HG02870 (cell line): ENCODE results near the gene PCDH19.
A peak's percentile ranks its signal among the peaks of the same experiment; 100 is the strongest.

Source experiments
- ATAC-seq: cut with Tn5 transposase; IDR thresholded peaks from one replicate; pipeline ENCODE4 v1.9.1; 2021; ENCODE audit warnings: mild to moderate bottlenecking, moderate library complexity; ENCODE audit not compliant: unreplicated experiment

PCDH19 gene

DNA sequence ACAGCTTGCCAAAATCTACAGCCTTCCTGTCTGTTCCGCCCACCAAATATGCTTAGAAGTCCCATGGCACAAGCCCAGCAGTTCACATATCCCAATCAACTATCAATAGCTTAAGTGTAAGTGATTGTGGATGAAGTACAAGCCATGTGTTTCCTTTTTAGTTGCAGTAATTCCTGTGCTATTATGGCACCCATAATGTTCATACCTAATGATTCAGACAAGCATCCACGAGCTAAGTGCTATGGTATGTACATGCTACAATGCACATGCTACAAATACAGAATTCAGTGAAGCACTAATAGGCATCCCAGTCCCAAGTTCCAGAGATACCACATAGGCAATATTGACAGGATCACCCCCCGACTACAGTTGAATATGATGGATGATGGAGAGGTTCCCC lies 94.5 kb downstream of the PCDH19 start:
- no peak for ATAC-seq

DNA sequence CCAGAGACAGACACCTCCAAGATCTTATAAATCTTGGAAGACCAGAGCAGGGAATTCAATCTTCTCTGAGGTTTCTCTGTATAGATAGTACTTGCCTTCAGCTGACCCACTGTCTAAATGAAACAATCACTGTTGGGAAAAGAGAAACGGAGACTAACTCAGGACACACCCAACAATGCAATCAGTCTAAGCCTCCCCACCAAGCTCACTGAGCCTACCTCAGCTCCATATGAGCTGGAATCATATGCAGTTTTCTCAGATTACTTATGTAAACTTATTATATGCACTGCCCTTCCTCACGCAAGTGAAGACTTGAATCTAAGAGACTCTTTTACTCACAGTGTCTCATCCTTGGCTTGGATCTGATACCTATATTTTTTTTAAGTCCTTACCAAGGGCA lies 110.5 kb downstream of the PCDH19 start:
- ATAC-seq = no peak

DNA sequence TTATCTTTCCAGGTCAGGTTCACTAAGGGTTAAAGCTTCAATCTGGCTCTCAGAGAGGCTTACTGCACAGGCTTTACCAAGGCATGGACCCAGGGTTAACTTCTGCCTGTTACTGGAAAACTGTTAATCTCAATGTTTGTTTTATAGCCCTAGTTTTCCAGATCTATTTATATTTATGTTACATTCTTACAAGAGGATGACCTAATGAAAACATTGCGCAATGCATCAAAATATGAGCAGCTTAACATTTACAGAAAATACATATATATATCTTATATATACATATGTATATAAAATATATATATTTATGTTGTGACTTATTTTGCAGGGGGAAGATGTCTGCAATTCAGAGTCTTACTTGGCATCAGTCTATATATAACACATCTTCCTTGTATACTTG lies 112.3 kb downstream of the PCDH19 start:
- no peak for ATAC-seq

DNA sequence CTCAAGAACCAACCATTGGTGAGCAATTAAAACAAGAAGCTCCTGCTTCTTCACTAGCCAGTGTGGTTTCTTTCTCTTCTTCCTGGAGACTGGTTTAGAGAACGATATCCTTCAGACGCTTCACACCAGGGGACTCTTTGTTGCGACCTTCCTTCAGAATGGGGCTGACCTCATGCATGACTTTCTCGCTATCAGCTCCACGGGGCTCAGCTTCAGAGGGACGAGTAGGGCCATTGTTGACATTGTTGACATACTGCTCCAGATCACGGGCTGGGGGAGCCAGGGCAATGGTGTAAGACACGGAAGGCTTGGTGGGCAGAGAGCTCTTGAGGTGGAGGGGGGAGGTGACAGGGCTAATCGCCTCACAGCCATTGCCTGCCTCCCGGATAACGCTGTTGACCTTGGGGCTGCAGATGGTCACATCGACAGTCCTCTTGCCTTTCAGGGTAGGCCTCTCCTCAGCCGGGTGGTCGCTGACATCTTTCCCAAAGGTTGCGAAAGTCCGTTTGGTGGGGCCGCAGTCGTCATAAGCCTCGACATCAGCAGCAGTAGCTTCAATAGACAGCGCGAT lies 113.8 kb downstream of the PCDH19 start:
- ATAC-seq = no peak

DNA sequence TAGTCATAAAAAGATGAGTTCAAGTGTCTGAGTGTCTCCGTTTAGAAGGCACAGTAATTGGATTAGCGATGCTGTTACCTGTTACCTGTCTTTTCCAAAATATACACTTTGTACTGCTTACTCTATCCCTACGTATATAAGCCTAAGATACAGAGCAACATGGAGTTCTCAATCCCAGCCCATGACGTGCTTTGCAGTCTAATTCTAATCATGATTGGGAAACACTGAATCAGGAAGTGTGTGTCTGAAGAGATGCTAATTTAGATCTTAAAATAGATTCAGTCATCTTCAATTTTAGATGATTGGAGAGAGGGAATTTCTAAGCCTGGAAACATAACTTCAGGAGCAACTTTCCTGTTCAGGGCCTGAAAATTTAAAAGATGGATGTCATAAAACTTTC lies 115.1 kb downstream of the PCDH19 start:
- no peak for ATAC-seq

DNA sequence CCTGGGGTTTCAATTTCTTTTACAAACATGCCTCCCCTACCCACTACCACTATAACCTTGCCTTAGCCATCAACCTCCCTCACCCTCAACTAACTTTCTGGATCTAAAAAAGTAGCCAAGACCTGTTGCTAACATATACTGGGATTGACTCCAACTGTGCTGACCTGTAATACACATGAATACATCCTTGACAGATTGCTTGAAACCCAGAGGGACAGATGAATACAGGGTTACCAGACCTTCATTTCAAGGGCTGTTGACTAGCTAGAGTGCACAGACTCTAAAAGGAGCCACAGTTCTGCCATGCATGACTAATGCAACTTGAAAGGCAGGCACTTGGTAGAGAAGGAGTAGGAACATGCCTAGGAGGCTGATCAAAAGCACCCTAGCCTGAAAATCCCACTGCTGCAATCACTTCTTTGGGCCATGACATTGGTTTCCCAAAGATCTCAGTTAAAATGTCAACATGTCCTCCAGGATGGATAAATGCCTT lies 121.0 kb downstream of the PCDH19 start:
- no peak for ATAC-seq

DNA sequence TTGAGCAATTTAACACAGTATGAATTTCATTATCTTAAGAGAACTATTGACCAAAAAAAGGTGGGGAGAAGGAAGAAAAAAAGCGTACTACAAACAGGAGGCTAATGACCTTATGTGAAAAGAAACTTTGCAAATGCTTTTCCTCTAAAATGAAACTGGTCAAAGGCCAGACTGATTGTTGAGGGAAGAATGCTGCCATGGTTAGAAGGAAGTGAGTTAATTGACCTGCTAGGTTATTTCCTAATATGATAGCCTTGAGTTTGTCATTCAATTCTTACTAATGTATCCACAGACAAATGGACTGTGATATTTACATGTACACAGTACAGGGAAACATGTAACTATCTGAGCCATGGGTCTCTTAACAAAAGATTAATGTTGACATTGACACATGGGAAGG lies 132.8 kb downstream of the PCDH19 start:
- ATAC-seq = no peak

DNA sequence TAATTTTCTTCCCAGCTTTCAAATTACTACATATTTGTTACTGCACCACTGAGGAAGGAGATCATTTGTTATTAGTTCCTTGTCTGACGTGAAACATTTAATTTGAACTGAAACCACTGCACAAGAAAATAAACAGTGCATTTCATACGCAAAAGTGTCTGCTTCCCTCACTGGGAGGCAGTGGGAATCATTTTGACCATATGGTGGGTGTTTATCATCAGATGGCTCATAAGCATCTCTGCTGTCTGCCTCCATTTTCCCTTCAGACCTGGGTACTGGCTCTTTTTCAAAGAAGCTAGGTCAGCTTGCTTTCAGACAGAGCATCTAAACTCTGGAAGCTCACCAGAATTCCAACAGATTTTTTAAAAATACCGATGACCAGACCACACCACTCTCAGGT lies 135.2 kb downstream of the PCDH19 start:
- ATAC-seq = no peak

DNA sequence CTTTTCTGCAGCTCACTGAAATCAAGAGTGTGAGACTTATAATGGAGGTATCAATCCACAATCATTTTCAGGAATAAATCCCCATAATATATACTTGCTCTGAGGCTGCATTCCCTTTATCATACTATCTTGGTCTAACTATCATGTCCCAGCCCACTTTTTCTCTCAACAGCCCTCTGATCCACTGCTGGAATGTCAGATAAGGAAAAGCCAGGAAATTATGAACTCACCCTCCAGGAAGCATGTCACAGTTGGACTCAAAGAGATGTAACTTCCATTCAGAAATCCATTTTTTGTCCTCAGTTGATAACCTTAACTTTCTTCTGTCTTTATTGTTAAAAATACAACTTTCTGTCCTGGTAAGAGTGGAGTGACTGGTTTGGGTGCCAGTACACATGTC lies 144.9 kb downstream of the PCDH19 start:
- ATAC-seq = no peak

DNA sequence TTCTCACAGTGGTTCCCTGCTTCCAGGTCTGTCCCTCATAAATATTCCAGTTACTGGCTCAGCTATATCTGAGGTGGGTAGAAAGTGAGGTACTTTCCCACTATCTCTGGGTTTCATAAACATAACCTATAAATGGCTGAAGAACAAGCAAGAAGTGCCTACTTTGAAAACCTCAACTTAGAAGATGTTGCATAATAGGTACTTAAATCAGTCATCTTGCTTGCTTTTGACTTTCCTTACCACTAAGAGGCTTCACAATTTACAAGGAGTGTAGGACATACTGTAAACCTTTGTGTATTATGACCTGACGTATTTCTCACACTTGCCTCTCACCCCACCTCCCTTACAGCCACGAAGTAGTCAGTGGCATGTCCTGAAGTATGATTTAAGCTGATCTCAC lies 145.9 kb downstream of the PCDH19 start:
- peak; percentile 95 for ATAC-seq

DNA sequence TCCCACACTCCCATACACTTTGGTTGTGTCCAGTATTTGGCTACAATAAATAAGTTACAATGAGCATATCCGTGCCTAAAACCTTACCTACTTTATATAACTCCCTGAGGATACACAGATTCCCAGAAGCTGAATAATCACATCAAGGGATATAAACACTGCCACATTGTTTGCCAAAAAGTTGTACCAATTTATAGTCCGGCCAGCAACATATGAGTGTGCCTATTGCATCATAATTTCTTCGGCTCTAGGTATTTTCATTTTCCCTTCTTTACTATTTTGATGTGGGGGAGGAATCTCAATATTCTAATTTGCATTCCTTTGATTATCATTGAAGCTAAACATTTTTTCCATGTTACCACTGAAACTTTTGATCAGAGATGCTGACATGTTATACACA lies 146.4 kb downstream of the PCDH19 start:
- ATAC-seq = no peak

DNA sequence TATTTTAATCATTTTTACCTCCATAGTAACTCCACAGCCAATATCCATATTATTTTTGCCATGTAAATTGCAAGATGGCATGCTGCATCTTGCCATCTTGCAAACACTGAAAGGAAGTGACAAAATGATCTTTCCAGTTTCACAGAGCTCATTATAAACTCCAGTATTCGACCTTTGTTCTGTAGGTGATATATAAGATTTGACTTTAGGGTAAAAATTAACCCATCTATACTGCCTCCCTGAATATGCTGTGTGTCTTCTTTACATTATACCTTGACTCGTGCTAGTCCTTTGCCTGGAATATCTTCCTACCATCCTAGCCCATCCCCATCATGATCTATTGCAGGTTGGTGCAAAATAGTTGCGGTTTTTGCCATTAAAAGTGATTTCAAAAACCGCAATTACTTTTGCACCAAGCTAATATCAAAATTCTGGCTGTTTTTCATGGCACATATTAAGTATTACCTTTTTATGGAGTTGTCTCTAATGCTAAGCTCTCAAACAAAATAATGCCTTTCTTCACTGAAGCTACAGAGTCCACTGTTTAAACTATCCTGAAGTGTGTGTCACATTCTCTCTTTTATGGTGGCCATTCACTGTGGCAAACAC lies 161.1 kb downstream of the PCDH19 start:
- no peak for ATAC-seq

DNA sequence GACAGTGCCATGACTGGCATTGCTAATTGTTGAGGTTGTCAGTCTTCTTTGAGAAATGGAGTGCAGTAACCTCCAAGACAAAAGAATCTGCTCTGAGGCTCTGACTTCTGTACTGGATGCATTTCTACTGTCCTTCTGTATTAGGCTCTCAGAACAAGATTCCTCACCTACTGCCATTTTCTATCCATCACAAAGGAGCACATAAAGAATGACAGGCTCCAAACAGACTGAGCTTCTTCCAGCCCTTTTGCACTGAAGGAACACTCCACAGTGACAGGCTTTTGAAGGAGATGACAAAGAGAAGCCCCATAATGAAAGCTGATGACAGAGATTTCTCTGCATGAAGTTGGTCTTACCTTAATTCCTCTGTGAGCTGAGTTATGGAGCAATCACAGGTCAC lies 162.2 kb downstream of the PCDH19 start:
- no peak for ATAC-seq

DNA sequence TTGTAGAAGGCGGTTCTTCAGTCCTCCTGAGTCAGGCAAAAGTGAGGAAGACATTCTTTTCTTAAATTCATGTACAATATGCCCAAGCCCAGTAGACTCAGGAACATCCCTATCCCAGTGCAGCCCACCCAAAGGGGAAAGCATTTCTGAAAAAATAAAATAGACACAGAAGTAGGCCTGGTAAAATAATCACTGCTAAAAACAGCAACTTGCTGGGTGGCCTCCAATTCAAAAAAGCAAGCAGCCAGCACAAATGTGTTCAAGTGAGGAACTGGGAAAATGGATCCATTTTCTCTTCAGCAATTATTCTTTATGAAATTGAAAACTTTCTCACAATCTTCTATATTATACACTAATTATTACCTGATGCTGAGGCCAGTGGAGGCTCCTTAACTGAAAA lies 165.4 kb downstream of the PCDH19 start:
- ATAC-seq = no peak
